ENCODE measurements around the gene ATG13. TPM values are rescaled to one million over a fixed set of nuclear protein-coding genes. Genes with fewer than 3 reads are reported as not detected.

The ATG13 gene
- total and polyA plus RNA-seq, 2 experiments from 2014 or later = 32.9 to 71.1 TPM

DNA sequence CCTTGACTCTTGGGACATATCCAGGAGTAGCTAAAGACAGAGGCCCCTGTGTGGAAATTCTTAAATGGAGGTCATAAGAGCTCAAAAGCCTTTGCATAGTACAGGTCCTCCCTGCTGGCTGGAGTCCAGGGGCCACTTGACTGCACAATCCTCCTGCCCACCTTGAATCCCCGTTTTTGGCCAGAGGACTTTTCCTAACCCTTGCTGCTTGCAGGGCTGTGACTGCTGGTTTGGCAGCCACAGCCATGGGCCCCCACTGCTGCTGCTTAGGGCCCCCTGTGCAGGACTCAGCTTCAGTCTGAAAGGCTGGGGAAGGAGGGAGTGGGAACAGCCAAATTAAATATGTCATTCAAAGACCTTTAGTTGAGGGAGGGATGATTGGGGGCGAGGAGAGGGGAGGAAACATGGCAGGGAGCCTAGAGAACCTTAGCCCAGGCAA is 49.7 kb downstream of the ATG13 start:
- Histone ChIP-seq H3K4me2 (no peak overlapping the region), H3K27ac (ENCODE audit: low read depth) (no peak overlapping the region), H4K20me1 (replicated peaks; ENCODE audit: insufficient read depth) (peaks cover 4% of the 10 kb centered on the region), H3K27me3 (ENCODE audit: insufficient read depth) (no peaks in the 10 kb centered on the region), H3K79me2 (replicated peaks; ENCODE audit: insufficient read depth) (no peaks in the 10 kb centered on the region), H3K9me2 (ENCODE audit: insufficient read depth) (no peaks in the 10 kb centered on the region), H3F3A (replicated peaks; ENCODE audit: low read depth) (peaks cover 8% of the 10 kb centered on the region; the same call in 1 of the 2 replicates), H3K36me3 (ENCODE audit: insufficient read depth) (peaks cover 31% of the 10 kb centered on the region), H3K4me1 (ENCODE audit: insufficient read depth) (no peaks in the 10 kb centered on the region), H2AFZ (no peak overlapping the region), H3K4me3 (no peak overlapping the region)
- no peak overlapping the region for H3K4me3 Mint-ChIP-seq
- H3K36me3 Mint-ChIP-seq (ENCODE audit: low read depth) = peaks cover 58% of the 10 kb centered on the region
- no peaks in the 10 kb centered on the region for H3K9me3 Mint-ChIP-seq
- DNase-seq (ENCODE audit: low spot score) (no peak), ATAC-seq (no peak)
- no peaks in the 10 kb centered on the region for H3K4me1 Mint-ChIP-seq
- H3K27ac Mint-ChIP-seq = no peak overlapping the region
- peaks cover 1% of the 10 kb centered on the region for H3K27me3 Mint-ChIP-seq (ENCODE audit: insufficient read depth, low read depth, poor library complexity)
- TF ChIP-seq STAT1 (IDR thresholded peaks at IDR 0.05; ENCODE audit: unreplicated experiment) (no peak), ZNF331 (CRISPR knock-in tag; IDR thresholded peaks at IDR 0.05; ENCODE audit: low read depth) (no peak), ZNF114 (CRISPR knock-in tag; IDR thresholded peaks at IDR 0.05) (no peak), EZH2 (IDR thresholded peaks at IDR 0.05; ENCODE audit: low read depth, unreplicated experiment) (no peak)
- TF ChIP-seq, protein P1, sequence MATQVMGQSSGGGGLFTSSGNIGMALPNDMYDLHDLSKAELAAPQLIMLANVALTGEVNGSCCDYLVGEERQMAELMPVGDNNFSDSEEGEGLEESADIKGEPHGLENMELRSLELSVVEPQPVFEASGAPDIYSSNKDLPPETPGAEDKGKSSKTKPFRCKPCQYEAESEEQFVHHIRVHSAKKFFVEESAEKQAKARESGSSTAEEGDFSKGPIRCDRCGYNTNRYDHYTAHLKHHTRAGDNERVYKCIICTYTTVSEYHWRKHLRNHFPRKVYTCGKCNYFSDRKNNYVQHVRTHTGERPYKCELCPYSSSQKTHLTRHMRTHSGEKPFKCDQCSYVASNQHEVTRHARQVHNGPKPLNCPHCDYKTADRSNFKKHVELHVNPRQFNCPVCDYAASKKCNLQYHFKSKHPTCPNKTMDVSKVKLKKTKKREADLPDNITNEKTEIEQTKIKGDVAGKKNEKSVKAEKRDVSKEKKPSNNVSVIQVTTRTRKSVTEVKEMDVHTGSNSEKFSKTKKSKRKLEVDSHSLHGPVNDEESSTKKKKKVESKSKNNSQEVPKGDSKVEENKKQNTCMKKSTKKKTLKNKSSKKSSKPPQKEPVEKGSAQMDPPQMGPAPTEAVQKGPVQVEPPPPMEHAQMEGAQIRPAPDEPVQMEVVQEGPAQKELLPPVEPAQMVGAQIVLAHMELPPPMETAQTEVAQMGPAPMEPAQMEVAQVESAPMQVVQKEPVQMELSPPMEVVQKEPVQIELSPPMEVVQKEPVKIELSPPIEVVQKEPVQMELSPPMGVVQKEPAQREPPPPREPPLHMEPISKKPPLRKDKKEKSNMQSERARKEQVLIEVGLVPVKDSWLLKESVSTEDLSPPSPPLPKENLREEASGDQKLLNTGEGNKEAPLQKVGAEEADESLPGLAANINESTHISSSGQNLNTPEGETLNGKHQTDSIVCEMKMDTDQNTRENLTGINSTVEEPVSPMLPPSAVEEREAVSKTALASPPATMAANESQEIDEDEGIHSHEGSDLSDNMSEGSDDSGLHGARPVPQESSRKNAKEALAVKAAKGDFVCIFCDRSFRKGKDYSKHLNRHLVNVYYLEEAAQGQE (IDR thresholded peaks at IDR 0.05; ENCODE audit: unreplicated experiment) = no peak

DNA sequence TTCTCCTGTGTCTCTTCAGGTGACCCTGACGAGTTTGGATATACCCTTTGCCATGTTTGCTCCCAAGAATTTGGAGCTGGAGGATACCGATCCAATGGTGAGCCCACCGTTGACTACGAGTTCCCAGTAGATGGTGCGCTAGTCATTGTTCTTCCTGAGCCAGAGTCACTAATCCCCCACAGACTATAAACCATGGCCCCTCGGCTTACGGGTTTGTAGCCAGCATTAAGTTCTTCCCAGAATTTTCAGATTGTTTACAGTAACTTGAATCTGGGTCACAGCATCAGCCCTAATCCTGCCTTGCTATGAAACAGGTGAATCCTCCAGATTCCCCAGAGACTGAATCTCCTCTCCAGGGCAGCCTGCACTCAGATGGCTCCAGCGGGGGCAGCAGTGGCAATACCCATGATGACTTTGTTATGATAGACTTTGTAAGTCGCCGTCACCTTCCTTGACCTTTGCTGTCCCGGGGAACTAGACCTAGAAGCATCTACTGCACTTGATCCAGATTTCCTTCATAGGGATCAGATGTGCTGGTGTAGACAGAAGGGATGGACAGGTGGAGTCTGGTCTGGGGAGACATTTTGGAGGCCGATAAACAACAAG is 51.2 kb downstream of the ATG13 start:
- H3K36me3 Mint-ChIP-seq (ENCODE audit: low read depth) = peaks cover 54% of the 10 kb centered on the region
- no peak overlapping the region for H3K27ac Mint-ChIP-seq
- TF ChIP-seq, protein P1 (IDR thresholded peaks at IDR 0.05; ENCODE audit: unreplicated experiment) = no peak
- TF ChIP-seq JUNB (IDR thresholded peaks at IDR 0.05; ENCODE audit: unreplicated experiment) (no peak), EZH2phosphoT487 (IDR thresholded peaks at IDR 0.05; ENCODE audit: unreplicated experiment) (no peak)

More for the DNA sequence above, 51.2 kb downstream of the ATG13 start:
- Mint-ChIP-seq H3K27me3 (ENCODE audit: insufficient read depth, low read depth, poor library complexity) (peaks cover 1% of the 10 kb centered on the region), H3K4me1 (no peaks in the 10 kb centered on the region; the same call in 2 of the 3 replicates), H3K4me3 (no peak overlapping the region), H3K9me3 (no peaks in the 10 kb centered on the region)
- DNase-seq (ENCODE audit: low spot score) (no peak), ATAC-seq (no peak)
- no peak overlapping the region for H3K27ac ChIP-seq (ENCODE audit: low read depth)
- no peaks in the 10 kb centered on the region for H3K79me2 ChIP-seq (replicated peaks; ENCODE audit: insufficient read depth)
- no peak overlapping the region for H3K4me3 ChIP-seq
- no peak overlapping the region for H3K4me2 ChIP-seq
- no peak overlapping the region for H2AFZ ChIP-seq
- H3K4me1 ChIP-seq (ENCODE audit: insufficient read depth) = no peaks in the 10 kb centered on the region
- H3K36me3 ChIP-seq (ENCODE audit: insufficient read depth) = peaks cover 31% of the 10 kb centered on the region; the same call in 1 of the 2 replicates
- H4K20me1 ChIP-seq (replicated peaks; ENCODE audit: insufficient read depth) = peaks cover 4% of the 10 kb centered on the region
- H3F3A ChIP-seq (replicated peaks; ENCODE audit: low read depth) = peaks cover 8% of the 10 kb centered on the region; the same call in 1 of the 2 replicates
- no peaks in the 10 kb centered on the region for H3K27me3 ChIP-seq (ENCODE audit: insufficient read depth)
- no peaks in the 10 kb centered on the region for H3K9me2 ChIP-seq (ENCODE audit: insufficient read depth)
